ENCODE results near the gene ZNF638.
"Not testable (repeated sequence)": the region's sequence is repeated elsewhere in the genome, so short reads cannot be mapped to it uniquely, and the experiment has no call there.

Gene ZNF638

DNA sequence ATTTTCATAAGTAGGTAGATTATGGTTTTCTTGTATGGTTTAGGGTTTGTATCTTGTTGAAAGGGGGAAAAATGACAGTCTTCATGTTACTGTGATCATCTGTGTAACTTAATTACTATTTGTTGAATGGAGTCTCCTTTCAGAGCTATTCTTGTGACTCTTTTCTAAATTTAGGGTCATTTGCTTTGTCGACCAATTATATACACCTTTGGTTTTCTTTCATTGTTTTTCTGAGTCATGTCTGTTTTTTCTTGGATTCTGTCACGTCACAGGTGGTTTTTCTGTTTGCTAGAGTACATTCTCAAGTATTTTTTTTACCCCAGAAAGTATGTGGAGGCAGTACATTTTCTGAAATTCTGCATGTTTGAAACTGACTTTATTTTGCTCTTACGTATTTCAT is 78.0 kb downstream of the ZNF638 start:
- DNase-seq (ENCODE audit: low read depth, low spot score), result no peak

DNA sequence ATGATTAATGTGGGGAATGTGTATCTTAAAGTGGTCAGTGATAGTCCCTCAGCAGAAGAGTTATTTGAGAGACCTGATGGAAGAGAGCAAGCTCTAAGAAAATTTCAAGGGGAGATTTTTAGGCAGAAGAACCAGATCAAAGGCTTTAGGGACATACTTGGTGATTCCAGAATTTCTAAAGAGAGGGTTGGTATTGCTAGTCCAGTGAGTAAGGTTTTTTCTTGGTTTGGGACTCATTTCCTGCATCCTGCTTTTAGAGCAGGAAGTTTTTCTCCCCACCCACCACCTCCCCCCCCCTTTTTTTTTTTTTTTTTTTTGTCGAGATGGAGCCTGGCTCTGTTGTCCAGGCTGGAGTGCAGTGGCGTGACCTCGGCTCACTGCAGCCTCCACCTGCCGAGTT is 79.1 kb downstream of the ZNF638 start:
- DNase-seq (ENCODE audit: low read depth, low spot score), result no peak

DNA sequence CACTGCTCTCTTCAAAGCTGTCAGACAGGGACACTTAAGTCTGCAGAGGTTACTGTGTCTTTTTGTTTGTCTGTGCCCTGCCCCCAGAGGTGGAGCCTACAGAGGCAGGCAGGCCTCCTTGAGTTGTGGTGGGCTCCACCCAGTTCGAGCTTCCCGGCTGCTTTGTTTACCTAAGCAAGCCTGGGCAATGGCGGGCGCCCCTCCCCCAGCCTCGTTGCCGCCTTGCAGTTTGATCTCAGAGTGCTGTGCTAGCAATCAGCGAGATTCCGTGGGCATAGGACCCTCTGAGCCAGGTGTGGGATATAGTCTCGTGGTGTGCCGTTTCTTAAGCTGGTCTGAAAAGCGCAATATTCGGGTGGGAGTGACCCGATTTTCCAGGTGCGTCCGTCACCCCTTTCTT is 85.3 kb downstream of the ZNF638 start:
- DNase-seq (ENCODE audit: low read depth, low spot score), result not testable (repeated sequence)

DNA sequence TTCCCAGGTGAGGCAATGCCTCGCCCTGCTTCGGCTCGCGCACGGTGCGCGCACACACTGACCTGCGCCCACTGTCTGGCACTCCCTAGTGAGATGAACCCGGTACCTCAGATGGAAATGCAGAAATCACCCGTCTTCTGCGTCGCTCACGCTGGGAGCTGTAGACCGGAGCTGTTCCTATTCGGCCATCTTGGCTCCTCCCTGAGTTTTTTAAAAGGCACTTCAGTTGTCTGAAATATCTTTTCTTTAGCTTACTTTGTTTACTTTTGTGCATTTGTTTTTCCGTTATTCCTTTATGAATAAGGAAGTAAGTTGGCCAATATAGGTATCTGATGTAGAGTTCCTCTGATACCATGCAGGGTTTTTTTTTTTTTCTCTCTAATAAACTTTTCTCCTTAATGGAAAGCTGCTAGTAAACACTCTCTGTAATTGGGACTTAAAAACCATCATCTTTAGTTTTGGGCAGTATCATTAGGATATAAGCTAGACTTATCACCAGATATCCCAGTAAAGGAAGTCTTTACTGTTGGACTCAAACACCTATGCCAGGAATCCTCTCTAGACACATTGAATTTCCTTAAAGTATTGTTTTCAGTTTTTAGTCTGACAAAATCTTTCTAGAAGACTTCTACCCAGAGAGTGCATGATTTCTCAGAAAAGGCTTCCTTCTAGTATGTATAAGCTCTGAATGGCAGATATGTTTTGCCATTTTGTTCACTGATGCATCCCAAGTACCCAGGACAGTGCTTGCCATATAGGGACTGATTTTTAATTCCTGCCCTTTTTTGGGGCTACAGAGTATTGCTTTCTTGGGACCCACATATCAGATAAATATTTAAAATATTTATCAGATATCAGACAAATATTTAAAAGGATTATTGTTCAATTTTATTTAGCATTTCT is 86.0 kb downstream of the ZNF638 start:
- DNase-seq (ENCODE audit: low read depth, low spot score), result no peak

DNA sequence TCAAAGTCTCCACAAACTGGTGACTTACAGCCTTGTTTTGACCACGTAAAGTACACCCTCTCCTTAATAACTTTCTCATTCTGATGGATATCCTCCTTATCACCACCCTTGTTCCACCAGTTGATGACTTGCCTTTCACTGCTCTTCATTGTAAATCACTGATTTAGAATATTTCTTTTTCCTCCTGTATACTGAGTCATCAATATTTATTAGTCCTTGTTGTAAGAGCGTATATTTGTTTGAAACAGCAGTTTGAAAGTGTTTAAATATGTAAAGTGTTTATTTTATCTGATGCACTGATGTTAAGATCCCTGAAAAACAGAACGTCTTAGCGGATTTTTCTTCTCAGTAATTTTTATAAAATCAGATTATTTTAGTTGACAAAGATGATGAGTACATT is 87.6 kb downstream of the ZNF638 start:
- no peak for DNase-seq (ENCODE audit: low read depth, low spot score)

DNA sequence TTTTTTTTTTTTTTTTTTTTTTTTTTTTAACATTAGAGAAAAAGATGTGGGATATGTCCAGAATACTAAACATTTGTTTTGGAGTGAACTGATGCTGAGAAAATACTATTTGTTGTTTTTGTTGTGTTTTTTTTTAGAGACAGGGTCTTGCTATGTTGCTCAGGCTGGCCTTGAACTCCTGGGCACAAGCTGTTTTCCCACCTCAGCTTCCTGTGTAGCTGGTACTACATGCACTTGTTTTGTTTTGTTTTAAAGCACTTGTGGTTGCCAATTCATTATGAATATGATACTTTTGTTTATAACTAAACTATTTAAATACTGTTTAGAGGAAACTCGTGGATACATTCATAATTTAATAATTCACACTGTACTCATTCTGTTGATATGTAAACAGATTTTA is 88.4 kb downstream of the ZNF638 start:
- DNase-seq (ENCODE audit: low read depth, low spot score), result no peak

DNA sequence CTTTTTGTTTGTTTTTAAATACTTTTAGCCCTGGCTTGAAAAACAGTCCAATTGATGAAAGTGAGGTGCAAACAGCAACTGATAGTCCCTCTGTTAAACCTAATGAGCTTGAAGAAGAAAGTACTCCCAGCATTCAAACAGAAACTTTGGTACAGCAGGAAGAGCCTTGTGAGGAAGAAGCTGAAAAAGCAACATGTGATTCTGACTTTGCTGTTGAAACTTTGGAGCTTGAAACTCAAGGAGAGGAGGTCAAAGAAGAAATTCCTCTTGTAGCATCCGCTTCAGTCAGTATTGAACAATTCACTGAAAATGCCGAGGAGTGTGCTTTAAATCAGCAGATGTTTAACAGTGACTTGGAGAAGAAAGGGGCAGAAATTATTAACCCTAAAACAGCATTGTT is 91.2 kb downstream of the ZNF638 start:
- DNase-seq (ENCODE audit: low read depth, low spot score), result no peak

DNA sequence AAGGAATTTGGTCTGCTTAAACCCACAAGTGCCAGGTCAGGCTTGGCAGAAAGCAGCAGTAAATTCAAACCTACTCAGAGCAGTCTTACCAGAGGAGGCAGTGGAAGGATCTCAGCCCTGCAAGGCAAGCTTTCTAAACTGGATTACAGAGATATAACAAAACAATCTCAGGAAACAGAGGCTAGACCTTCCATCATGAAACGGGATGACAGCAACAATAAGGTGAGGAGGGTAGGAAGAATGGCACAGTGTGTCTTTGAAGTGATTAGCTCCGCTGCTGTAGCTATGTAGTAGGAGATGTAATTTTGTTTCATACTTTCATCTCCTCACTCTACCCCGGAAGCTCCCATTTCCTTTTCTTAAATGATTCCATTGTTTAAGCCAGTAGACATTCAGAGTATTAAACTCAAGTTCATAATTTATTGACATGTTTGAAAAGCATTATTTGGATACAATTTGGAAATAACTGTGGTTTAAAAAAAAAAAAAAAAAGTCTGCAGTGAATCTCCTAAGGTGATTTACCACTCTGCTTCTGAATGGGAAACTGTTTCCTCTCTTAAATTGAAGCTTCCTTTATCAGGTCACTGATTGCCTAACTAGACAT is 92.3 kb downstream of the ZNF638 start:
- no peak for DNase-seq (ENCODE audit: low read depth, low spot score)

DNA sequence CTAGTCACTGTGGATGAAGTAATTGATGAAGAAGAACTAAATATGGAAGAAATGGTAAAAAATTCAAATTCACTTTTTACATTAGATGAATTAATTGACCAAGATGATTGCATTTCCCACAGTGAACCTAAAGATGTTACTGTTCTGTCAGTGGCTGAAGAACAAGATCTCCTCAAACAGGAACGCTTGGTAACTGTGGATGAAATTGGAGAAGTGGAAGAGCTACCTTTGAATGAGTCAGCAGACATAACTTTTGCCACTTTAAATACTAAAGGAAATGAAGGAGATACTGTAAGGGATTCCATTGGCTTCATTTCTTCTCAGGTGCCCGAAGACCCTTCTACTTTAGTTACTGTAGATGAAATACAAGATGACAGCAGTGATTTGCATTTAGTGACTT is 95.1 kb downstream of the ZNF638 start:
- no peak for DNase-seq (ENCODE audit: low read depth, low spot score)

DNA sequence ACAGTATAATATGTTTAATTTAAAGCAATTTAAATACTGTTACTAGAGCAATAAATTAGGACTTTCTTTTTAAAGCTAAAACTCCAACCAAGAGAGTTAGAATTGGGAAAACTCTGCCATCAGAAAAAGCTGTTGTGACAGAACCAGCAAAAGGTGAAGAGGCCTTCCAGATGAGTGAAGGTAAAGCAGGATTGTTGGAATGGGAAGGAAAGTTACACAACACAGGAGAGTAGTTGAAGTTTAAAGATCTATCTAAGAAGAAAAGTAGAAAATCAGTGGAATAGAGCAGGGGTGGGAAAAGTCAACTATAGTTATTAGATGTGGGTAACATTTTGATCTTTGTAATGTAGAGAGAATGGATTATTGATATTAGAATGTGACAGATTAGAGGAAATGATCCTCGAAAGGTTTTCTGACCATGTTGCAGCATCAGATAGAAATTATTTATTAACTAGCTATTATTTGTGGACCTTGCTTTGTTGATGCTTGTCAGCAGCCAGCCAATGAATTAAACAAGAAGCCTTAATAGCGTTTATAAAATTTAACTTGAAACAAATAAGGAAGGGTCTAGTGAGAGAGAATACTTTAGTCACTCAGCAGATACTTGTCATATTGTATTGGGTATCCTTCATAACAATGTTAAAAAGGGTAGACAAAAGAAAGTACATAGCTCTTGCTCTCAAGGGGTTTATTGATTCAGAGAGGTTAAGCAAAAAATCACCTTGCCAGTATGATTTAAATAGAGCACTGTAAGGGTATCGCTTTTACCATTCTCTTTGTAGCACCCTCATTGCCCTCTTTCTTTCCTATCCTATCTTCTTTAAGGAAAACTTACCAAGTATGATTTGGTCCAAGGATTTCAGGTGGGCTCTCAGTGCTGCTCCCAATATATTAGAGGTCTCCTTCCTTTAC is 97.1 kb downstream of the ZNF638 start:
- no peak for DNase-seq (ENCODE audit: low read depth, low spot score)

DNA sequence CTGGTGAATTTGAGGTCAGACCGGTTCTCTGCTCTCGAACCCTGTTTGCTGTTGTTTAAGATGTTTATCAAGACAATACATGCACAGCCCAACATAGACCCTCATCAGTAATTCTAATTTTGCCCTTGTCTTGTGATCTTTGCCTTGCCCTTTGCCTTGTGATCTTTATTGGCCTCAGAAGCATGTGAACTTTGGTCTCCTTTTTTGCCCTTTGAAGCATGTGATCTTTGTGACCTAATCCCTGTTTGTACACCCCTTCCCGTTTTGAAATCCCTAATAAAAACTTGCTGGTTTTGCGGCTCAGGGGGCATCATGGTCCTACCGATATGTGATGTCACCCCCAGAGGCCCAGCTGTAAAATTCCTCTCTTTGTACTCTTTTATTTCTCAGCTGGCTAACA is 113.6 kb downstream of the ZNF638 start:
- DNase-seq (ENCODE audit: low read depth, low spot score), result not testable (repeated sequence)

DNA sequence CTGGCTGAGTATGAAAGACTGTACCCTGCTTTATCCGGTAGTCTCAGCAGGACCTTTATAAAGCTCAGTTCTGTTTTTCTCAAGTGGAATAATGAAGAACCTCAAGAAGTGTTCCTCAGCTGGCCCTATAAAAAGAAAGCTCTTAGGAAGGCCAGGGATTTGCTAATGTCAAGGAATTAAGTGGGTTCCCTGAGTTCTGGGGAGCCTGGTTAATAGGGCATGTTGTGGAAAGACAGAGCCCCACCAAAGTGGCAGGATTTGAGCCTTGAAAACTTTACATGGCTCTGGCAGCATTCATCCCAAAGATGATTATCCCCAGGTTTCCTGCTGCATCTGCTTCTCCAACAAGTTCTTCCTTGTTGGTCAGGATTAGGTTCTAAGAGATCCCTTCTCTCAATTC is 114.9 kb downstream of the ZNF638 start:
- DNase-seq (ENCODE audit: low read depth, low spot score), result no peak

DNA sequence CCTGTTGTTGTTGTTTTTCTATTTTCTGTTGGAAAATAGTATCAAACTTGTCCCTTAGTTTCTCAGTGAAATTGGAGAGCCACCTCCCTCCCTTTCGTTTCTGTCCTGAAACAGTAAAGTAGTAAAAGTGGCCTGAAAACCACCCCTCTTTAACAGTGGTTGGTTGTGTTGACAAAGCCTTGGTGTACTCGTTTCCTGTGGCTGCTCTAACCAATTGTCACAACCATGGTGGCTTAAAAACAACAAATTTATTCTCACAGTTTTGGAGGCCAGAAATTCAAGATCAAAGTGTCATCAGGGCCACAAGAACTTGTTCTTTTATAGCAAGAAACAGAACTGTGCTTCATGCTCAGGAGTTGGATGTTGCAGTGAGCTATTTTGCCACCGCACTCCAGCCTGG is 117.8 kb downstream of the ZNF638 start:
- no peak for DNase-seq (ENCODE audit: low read depth, low spot score)

DNA sequence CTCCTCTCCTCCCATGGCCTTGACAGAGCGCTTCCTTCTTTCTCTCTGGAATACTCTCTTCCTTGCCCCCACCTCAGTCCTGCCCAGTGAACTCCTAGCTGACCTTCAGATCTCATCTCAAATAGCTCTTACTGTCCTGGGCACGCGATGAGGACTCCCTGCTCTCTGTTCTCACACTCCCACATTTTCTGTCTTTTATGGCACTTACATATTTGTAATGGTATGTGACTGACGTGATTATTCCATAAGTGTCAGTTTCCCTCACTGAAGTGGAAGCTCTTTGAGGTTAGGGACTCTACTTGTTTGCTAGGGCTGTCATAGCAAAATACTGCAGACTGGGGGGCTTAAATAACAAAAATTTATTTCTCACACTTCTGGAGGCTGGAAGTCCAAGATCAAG is 120.1 kb downstream of the ZNF638 start:
- DNase-seq (ENCODE audit: low read depth, low spot score), result no peak

DNA sequence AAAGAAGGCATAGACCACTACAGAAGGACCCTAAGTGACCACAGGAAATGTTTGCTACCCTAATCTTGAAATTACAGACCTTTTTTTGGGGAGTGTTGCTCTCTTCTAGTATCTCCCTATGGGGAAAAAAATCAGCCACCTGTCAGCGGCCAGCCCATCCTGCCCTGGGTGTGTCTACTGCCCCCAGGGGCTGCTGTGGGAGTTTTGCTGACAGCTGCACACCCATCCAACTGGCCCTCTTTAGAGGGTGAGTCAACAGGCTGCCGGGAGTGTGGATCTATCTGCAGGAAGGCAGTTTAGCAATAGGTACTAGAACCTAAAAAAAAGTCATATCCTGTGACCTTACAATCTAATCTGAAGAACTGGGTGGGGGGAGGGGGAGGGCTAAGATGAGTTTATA is 121.0 kb downstream of the ZNF638 start:
- DNase-seq (ENCODE audit: low read depth, low spot score), result no peak

DNA sequence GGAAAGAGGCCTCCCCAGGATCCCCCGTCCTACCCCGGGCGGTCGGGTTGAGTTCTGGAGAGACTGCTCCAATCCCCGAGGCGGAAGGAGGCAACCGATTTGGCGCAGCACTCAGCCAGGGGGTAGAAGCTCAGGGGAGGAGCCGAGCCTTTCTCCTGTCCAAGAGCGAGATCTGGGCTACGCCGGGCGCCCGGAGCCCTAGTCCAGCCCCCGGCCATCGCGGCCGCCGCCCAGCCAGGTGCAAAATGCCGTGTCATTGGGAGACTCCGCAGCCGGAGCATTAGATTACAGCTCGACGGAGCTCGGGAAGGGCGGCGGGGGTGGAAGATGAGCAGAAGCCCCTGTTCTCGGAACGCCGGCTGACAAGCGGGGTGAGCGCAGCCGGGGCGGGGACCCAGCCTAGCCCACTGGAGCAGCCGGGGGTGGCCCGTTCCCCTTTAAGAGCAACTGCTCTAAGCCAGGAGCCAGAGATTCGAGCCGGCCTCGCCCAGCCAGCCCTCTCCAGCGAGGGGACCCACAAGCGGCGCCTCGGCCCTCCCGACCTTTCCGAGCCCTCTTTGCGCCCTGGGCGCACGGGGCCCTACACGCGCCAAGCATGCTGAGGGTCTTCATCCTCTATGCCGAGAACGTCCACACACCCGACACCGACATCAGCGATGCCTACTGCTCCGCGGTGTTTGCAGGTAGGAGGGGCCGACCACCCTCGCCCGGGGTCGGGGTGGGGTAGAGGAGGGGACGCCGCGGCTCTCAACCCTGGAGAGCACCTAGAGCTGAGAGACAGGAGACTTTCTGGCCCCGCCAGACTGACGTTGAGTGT is 122.0 kb downstream of the ZNF638 start, which contains the start of gene DYSF:
Gene DYSF (plus strand): TSS at position 158 of the 817 bp plus-strand sequence.
- no peak for DNase-seq (ENCODE audit: low read depth, low spot score)

DNA sequence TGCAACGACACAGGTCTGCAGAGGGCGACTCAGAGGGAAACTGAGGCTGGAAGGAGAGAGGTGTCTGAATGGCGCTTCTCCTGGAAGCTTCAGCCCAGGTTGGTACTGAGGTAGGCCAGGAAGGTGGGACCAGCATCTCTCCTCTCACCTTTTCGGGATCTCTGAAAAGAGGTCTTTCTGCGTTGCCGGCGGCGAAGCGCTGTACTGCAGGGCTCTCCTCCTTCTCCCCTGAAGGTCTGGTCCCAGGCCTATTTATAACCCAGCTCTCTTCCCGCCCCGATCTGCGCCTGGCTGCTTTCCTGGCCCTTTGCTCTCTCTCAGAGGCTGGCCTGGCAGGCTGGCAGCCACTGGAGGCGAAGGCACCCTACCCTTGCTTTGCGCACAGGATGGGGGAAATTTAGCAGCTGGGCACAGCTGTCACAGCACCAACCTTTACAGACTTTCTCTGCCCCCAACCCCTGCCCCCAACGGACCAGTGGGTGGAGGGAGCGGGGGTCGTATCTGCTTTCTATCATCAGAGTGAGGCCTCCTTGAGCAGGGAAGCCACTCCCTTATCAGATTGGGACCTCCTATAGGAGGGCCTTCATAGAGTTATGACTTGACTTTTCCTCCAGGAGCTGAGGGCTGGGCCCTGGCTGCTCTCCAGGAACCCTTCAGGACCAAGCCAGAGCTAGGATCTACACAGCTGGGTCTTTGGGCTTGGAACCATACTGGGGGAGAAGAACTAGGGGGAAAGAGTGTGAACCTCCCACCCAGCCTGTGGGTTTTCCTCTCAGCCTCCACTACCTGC is 122.8 kb downstream of the ZNF638 start:
- DNase-seq (ENCODE audit: low read depth, low spot score), result no peak

DNA sequence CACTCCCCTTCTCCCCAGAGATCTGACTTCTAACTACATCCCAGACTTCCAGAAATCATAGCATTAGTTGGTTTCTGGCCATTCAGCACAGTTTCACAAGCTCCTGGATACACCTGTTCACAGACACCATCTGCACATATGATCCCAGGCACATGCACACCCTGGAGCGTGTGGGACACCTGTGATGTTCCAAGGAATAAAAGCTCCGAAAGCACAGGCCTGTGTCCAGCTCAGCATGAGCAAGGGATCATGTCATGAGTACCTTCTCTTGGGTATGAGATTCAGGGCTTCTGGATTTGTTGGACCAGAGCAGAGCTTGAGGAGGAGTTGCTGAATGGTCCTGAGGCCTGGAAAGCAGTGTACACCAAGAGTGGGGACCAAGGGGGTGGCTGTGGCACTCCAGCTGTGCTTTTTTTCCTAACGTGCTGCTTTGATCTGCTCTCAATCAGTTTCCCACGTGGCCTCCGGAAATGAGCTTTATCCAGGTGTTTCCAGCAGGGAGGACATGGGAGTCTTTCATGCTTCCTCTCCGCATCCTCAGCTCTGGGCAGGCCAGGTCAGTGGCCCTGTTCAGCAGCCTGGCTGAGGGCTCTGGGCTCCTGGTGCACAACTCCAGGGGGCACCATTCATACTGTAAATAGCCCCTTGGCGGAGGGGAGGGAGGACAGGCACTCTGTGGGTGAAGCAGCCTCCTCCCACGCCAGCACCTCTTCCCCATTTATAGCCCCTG is 123.6 kb downstream of the ZNF638 start:
- no peak for DNase-seq (ENCODE audit: low read depth, low spot score)

DNA sequence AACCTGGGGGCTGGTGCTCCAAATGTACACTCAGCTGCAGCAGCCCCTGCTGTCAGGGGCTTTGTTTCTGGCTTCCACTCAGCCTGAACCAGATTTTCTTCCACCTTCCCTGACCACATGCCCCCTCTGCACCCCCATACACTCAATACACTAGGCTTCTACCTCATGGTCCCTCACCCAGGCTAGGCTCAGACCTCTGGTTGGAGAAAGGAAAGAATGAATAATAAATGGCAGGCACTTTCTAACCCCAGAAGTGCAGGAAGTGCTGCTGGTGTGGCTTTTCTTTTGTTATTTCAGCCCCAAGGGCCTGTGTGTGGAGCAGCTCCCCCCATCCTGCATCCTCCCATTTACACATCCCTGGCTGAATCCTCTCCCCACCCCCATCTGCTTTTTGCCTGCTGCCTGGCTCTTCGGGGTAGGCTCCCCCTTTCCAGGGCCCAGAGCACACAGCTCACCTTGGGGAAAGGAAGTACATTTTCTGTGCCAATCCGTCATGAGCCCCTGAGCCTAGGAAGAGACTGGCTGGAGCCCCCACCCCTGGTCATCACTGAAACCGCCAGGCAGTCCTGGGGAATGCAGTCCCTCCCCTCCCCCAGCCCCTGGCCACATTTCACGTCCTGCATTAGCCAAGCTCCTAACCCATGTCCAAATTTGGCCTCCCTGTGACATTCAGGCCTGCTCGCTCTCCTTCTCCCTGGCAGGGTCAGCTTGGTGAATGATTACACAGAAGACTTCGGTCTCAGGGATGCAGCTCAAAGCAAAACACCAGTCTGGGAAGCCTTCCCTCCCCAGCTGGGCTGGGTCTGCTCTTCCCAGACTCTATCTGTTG is 124.4 kb downstream of the ZNF638 start:
- no peak for DNase-seq (ENCODE audit: low read depth, low spot score)
